T-helper 22 cell (primary cell): ENCODE data around the gene SCO1.
"Not testable (repeated sequence)": the region's sequence is repeated elsewhere in the genome, so short reads cannot be mapped to it uniquely, and the experiment has no call there.

Experiments used
- DNase-seq: peaks from one replicate; pipeline ENCODE4 v3.0.0-alpha.2; 2020; ENCODE audit warnings: low read depth

SCO1 gene

GRCh38 chr17:10697092-10698081, at the start of gene SCO1, which contains the start of gene ADPRM:
SCO1 (minus strand) TSS chr17:10697533; CDS start chr17:10697507, 26 bp downstream.
ADPRM (plus strand) TSS chr17:10697594; CDS start chr17:10704927, 7,333 bp downstream.
- peak; percentile 85 for DNase-seq

GRCh38 chr17:10745231-10745630, 47.9 kb upstream of the SCO1 start:
- DNase-seq: no peak

- DNase-seq: no peak
Observed at GRCh38 chr17:10744501-10745000, 47.2 kb upstream of the SCO1 start.

- no peak for DNase-seq
Observed at GRCh38 chr17:10743316-10744009, 46.1 kb upstream of the SCO1 start.

GRCh38 chr17:10742431-10742830, 45.1 kb upstream of the SCO1 start:
- DNase-seq: no peak

- DNase-seq: no peak
Observed at GRCh38 chr17:10741416-10742135, 44.2 kb upstream of the SCO1 start.

- no peak for DNase-seq
Observed at GRCh38 chr17:10739386-10739785, 42.1 kb upstream of the SCO1 start.

GRCh38 chr17:10738521-10739258, 41.4 kb upstream of the SCO1 start:
- DNase-seq: no peak

GRCh38 chr17:10737736-10738135, 40.4 kb upstream of the SCO1 start:
- no peak for DNase-seq

GRCh38 chr17:10737168-10737622, 39.9 kb upstream of the SCO1 start:
- no peak for DNase-seq

- DNase-seq: no peak
Observed at GRCh38 chr17:10735821-10736220, 38.5 kb upstream of the SCO1 start.

- DNase-seq: no peak
Observed at GRCh38 chr17:10735251-10735650, 37.9 kb upstream of the SCO1 start.

GRCh38 chr17:10733666-10734065, 36.3 kb upstream of the SCO1 start:
- DNase-seq: no peak

- DNase-seq: not testable (repeated sequence)
Observed at GRCh38 chr17:10732121-10732520, 34.8 kb upstream of the SCO1 start.

- no peak for DNase-seq
Observed at GRCh38 chr17:10731408-10731879, 34.1 kb upstream of the SCO1 start.

- DNase-seq: not testable (repeated sequence)
Observed at GRCh38 chr17:10730247-10730646, 32.9 kb upstream of the SCO1 start.

GRCh38 chr17:10729334-10730193, 32.2 kb upstream of the SCO1 start, which contains the start of gene TMEM220:
TMEM220 (minus strand) TSS chr17:10730023; CDS start chr17:10729851, 172 bp downstream.
- DNase-seq: no peak

- no peak for DNase-seq
Observed at GRCh38 chr17:10728331-10728892, 31.1 kb upstream of the SCO1 start.

GRCh38 chr17:10727192-10727591, 29.9 kb upstream of the SCO1 start:
- no peak for DNase-seq

- DNase-seq: no peak
Observed at GRCh38 chr17:10726196-10726595, 28.9 kb upstream of the SCO1 start.
